ENCODE data around the gene DUSP18.
"Not testable (repeated sequence)": the region's sequence is repeated elsewhere in the genome, so short reads cannot be mapped to it uniquely, and the experiment has no call there.

Gene DUSP18

GRCh38 chr22:30667494-30668385 lies at the start of gene DUSP18:
TSS of gene DUSP18 (minus strand) at chr22:30667875. CDS start at chr22:30664003, 3,872 bp downstream.
- peak; percentile 93 for DNase-seq (ENCODE audit: low spot score)

- DNase-seq (ENCODE audit: low spot score) = no peak
These were observed 46.4 kb upstream of the DUSP18 start for GRCh38 chr22:30714062-30714461.

- DNase-seq (ENCODE audit: low spot score) = no peak
These were observed 44.4 kb upstream of the DUSP18 start for GRCh38 chr22:30712094-30712493.

GRCh38 chr22:30709980-30710379 lies 42.3 kb upstream of the DUSP18 start:
- not testable (repeated sequence) for DNase-seq (ENCODE audit: low spot score)

GRCh38 chr22:30705710-30706651 lies 38.3 kb upstream of the DUSP18 start:
- no peak for DNase-seq (ENCODE audit: low spot score)

- DNase-seq (ENCODE audit: low spot score) = no peak
These were observed 37.3 kb upstream of the DUSP18 start for GRCh38 chr22:30704978-30705377.

GRCh38 chr22:30702856-30703255 lies 35.2 kb upstream of the DUSP18 start:
- DNase-seq (ENCODE audit: low spot score) = no peak

- peak; percentile 30 for DNase-seq (ENCODE audit: low spot score)
These were observed 34.2 kb upstream of the DUSP18 start for GRCh38 chr22:30701872-30702271.

- no peak for DNase-seq (ENCODE audit: low spot score)
These were observed 30.3 kb upstream of the DUSP18 start for GRCh38 chr22:30697975-30698374.

GRCh38 chr22:30695871-30696655 lies 28.4 kb upstream of the DUSP18 start:
- no peak for DNase-seq (ENCODE audit: low spot score)

GRCh38 chr22:30695351-30695851 lies 27.7 kb upstream of the DUSP18 start:
- DNase-seq (ENCODE audit: low spot score) = no peak

- DNase-seq (ENCODE audit: low spot score) = peak; percentile 41
These were observed 27.1 kb upstream of the DUSP18 start, which contains the start of gene OSBP2 for GRCh38 chr22:30694640-30695350. TSS of gene OSBP2 (plus strand) at chr22:30694874. CDS start at chr22:30694910, 36 bp downstream.

- DNase-seq (ENCODE audit: low spot score) = peak; percentile 69
These were observed 26.5 kb upstream of the DUSP18 start for GRCh38 chr22:30694171-30694639.

GRCh38 chr22:30691204-30691603 lies 23.5 kb upstream of the DUSP18 start:
- no peak for DNase-seq (ENCODE audit: low spot score)

- no peak for DNase-seq (ENCODE audit: low spot score)
These were observed 21.9 kb upstream of the DUSP18 start for GRCh38 chr22:30689622-30690021.

- no peak for DNase-seq (ENCODE audit: low spot score)
These were observed 19.7 kb upstream of the DUSP18 start for GRCh38 chr22:30687358-30687757.

GRCh38 chr22:30685178-30685577 lies 17.5 kb upstream of the DUSP18 start:
- DNase-seq (ENCODE audit: low spot score) = no peak

- DNase-seq (ENCODE audit: low spot score) = no peak
These were observed 14.2 kb upstream of the DUSP18 start for GRCh38 chr22:30681831-30682230.

- DNase-seq (ENCODE audit: low spot score) = no peak
These were observed 13.5 kb upstream of the DUSP18 start for GRCh38 chr22:30680991-30681770.

All from kidney tubule cell (primary cell).